ENCODE measurements around the gene PCYOX1L. TPM values are rescaled to one million over a fixed set of nuclear protein-coding genes. Genes with fewer than 3 reads are reported as not detected.

The PCYOX1L gene
- total and polyA plus RNA-seq, 9 of the 15 experiments (the other 6 are each of a cell fraction or from before 2014, with no cell fraction given): 2.3 to 17.9 (median 6.0) TPM

- Histone ChIP-seq H2AFZ (ENCODE audit: low read depth, low read length) (0 out of 2 replicates have a peak overlapping the region, but pooled peaks have one; percentile 12), H3K27ac (ENCODE audit: extremely low read depth, low read depth, low read length) (no peak overlapping the region), H3K9ac (ENCODE audit: insufficient read depth in 1 of 2, low read depth in 2 of 2, low read length in 2 of 2) (peak overlapping the region in 1 of 2 experiments; percentile 23; a peak in 1 of 4 replicates), H3K9me3 (replicated peaks; ENCODE audit: control insufficient read depth, insufficient read depth, low read depth, low read length) (no peaks in the 10 kb centered on the region), H3K9me1 (ENCODE audit: control insufficient read depth, insufficient read depth, low read length) (no peaks in the 10 kb centered on the region), H4K20me1 (replicated peaks; ENCODE audit: control insufficient read depth, insufficient read depth, low read length) (no peaks in the 10 kb centered on the region), H3K4me3 (no peak overlapping the region), H3K4me1 (replicated peaks in 1 of 2; ENCODE audit: control insufficient read depth in 2 of 2, insufficient read depth in 2 of 2, low read length in 2 of 2) (peaks cover 23% of the 10 kb centered on the region in 2 experiments; a peak in 4 of 5 replicates), H3K4me2 (ENCODE audit: insufficient read depth, low read length) (peak overlapping the region; percentile 34; the same call in 1 of the 2 replicates), H3K27me3 (ENCODE audit: control insufficient read depth in 2 of 2, insufficient read depth in 2 of 2, low read length in 2 of 2) (no peaks in the 10 kb centered on the region), H3K79me2 (ENCODE audit: control insufficient read depth, insufficient read depth, low read length) (no peaks in the 10 kb centered on the region), H3K36me3 (ENCODE audit: control insufficient read depth, insufficient read depth, low read length) (no peaks in the 10 kb centered on the region)
- intact Hi-C loops (cut with micrococcal nuclease): loop anchor here (1.0 to 5.0 kb wide), 4 partner anchors 51 to 250 kb away; no protein-coding TSS in a partner anchor
- POLR2A ChIA-PET: interaction anchor here (0.6 to 2.1 kb wide), 12 partner anchors 11 to 195 kb away, joined by 3 to 9 read pairs (median 4); partner anchors contain the start of genes GRPEL2 and PCYOX1L
- FAIRE-seq (no peak), ATAC-seq (no peak), DNase-seq (ENCODE audit: extremely low read depth in 1 of 4, low spot score in 3 of 4) (no peak)
- TF ChIP-seq ZNF263 (CRISPR knock-in tag; IDR thresholded peaks at IDR 0.05; ENCODE audit: borderline replicate concordance) (no peak), SLC30A9 (CRISPR knock-in tag; IDR thresholded peaks at IDR 0.05) (no peak), ZNF511 (CRISPR knock-in tag; IDR thresholded peaks at IDR 0.05) (0 out of 2 replicates have a peak, but pooled peaks have one; percentile 5), USF2 (CRISPR knock-in tag; IDR thresholded peaks at IDR 0.05) (no peak), CTBP1 (IDR thresholded peaks at IDR 0.05; ENCODE audit: borderline replicate concordance) (no peak), RUNX1 (IDR thresholded peaks at IDR 0.05; ENCODE audit: low read depth) (peak; percentile 39; the same call in 1 of the 2 replicates), ZBTB26 (CRISPR knock-in tag; IDR thresholded peaks at IDR 0.05) (no peak), SRF (CRISPR knock-in tag; IDR thresholded peaks at IDR 0.05) (no peak)
- in situ Hi-C loops (cut with MboI): no loop called here
- CTCF ChIA-PET (ENCODE audit: low intra/inter-chr PET ratio): interaction anchor here (0.8 to 1.8 kb wide), 4 partner anchors 48 to 461 kb away, joined by 3 to 9 read pairs (median 6); no protein-coding TSS in a partner anchor
- WGBS (ENCODE audit: insufficient coverage, low coverage, missing lambda C conversion rate): 60% methylated on average over 22 of the region's 22 CpGs
- no TSS peak for BruUV-seq (replicated peaks)
Observed at GRCh38 chr5:149367972-149368645, 10.3 kb downstream of the PCYOX1L start.

Measured in K562 (cell line).